MM.1S (cell line): Measurements from ENCODE around the gene PGGHG.
"Not testable (repeated sequence)": the region's sequence is repeated elsewhere in the genome, so short reads cannot be mapped to it uniquely, and the experiment has no call there.

ENCODE experiments used
- DNase-seq: peaks from one replicate; pipeline ENCODE4 v3.0.0-alpha.2; 2015
- H2AFZ ChIP-seq: fragments of 300-600 bp; sonication (generic); 2 replicates; pipeline ENCODE4 v1.6.0; 2016; ENCODE audit warnings: antibody characterized with exemption, low read length
- H3F3A ChIP-seq: fragments of 300-600 bp; sonication (generic); 2 replicates; pipeline ENCODE4 v1.6.1; 2016; ENCODE audit warnings: mild to moderate bottlenecking, antibody characterized with exemption, low read length, moderate library complexity, mixed read lengths; ENCODE audit not compliant: insufficient read depth
- H3K27ac ChIP-seq: fragments of 300-600 bp; sonication (generic); 2 replicates; pipeline ENCODE4 v1.5.1; 2016; ENCODE audit warnings: mild to moderate bottlenecking, low read length
- H3K27me3 ChIP-seq: fragments of 300-600 bp; sonication (generic); replicated peaks from 2 replicates; pipeline ENCODE4 v1.6.0; 2016; ENCODE audit warnings: low read length; ENCODE audit not compliant: insufficient read depth
- H3K36me3 ChIP-seq: fragments of 300-600 bp; sonication (generic); replicated peaks from 2 replicates; pipeline ENCODE4 v1.6.1; 2016; ENCODE audit warnings: mild to moderate bottlenecking, low read length, mixed read lengths; ENCODE audit not compliant: insufficient read depth
- H3K4me1 ChIP-seq: fragments of 300-600 bp; sonication (generic); 2 replicates; pipeline ENCODE4 v1.6.1; 2016; ENCODE audit warnings: low read length, mixed read lengths
- H3K4me2 ChIP-seq: fragments of 300-600 bp; sonication (generic); 2 replicates; pipeline ENCODE4 v1.6.0; 2016; ENCODE audit warnings: low read depth, low read length
- H3K4me3 ChIP-seq: fragments of 300-600 bp; sonication (generic); 2 replicates; pipeline ENCODE4 v1.5.1; 2016; ENCODE audit warnings: low read length, mixed read lengths
- H3K79me2 ChIP-seq: fragments of 300-600 bp; sonication (generic); 2 replicates; pipeline ENCODE4 v1.6.1; 2016; ENCODE audit warnings: mixed run types, low read length, mixed read lengths
- H3K9ac ChIP-seq: fragments of 300-600 bp; sonication (generic); 2 replicates; pipeline ENCODE4 v1.6.1; 2016; ENCODE audit warnings: low read length, mixed read lengths
- H3K9me2 ChIP-seq: fragments of 300-600 bp; sonication (generic); replicated peaks from 2 replicates; pipeline ENCODE4 v1.6.1; 2016; ENCODE audit warnings: mild to moderate bottlenecking, low read length, mixed read lengths; ENCODE audit not compliant: insufficient read depth
- H3K9me3 ChIP-seq: fragments of 300-600 bp; sonication (generic); replicated peaks from 2 replicates; pipeline ENCODE4 v1.6.1; 2016; ENCODE audit warnings: mild to moderate bottlenecking, low read length, mixed read lengths; ENCODE audit not compliant: insufficient read depth
- H4K20me1 ChIP-seq: fragments of 300-600 bp; sonication (generic); 2 replicates; pipeline ENCODE4 v1.6.1; 2016; ENCODE audit warnings: mild to moderate bottlenecking, low read length, moderate library complexity, mixed read lengths; ENCODE audit not compliant: insufficient read depth
- EZH2 ChIP-seq: fragments of 300-600 bp; sonication (generic); optimal IDR thresholded peaks from 2 replicates; pipeline ENCODE3; 2017; ENCODE audit warnings: low read depth, mild to moderate bottlenecking, antibody characterized with exemption, low read length, mixed read lengths
- EZH2phosphoT487 ChIP-seq: fragments of 300-600 bp; sonication (generic); IDR thresholded peaks from 2 replicates; pipeline ENCODE4 v1.6.1; 2018; ENCODE audit warnings: antibody characterized with exemption, low read length
- TF ChIP-seq, protein P1 (sequence below): fragments of 300-600 bp; sonication (generic); IDR thresholded peaks from 2 replicates; pipeline ENCODE4 v1.5.1; 2016; ENCODE audit warnings: antibody characterized with exemption, low read length, mixed read lengths

PGGHG gene

DNA sequence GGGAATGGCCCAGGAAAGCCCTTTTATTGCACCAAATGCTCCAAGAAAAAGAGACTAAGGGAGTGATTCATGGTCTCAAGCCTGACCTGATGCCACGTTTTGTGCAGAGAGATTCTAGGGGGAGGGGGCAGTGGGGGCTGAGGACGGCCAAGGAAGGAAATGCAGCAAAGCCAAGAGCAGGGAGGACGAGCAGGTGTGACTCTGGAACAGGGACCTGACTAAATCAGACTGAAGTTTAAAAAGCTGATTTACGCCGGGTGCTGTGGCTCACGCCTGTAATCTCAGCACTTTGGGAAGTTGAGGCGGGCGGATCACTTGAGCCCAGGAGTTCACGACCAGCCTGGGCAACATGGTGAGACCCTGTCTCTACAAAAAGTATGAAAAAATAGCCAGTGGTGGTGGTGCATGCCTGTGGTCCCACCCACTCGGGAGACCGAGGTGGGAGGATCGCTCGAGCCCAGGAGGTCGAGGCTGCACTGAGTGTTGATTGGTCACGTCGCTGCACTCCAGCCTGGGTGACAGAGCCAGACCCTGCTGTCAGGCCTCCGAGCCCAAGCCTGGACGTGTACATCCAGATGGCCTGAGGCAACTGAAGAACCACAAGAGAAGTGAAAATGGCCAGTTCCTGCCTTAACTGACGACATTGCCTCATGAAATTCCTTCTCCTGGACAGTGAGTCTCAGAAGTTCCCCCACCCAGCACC lies 42.6 kb downstream of the PGGHG start:
- Histone ChIP-seq H3K36me3 (no peaks in the 10 kb centered on the region), H3K27me3 (peaks cover 87% of the 10 kb centered on the region), H3K79me2 (no peaks in the 10 kb centered on the region), H2AFZ (no peak overlapping the region), H3K9me3 (no peaks in the 10 kb centered on the region), H3K4me1 (peaks cover 37% of the 10 kb centered on the region), H3K27ac (peak overlapping the region; percentile 46; the same call in 1 of the 2 replicates), H4K20me1 (no peaks in the 10 kb centered on the region), H3K4me3 (no peak overlapping the region), H3K9me2 (no peaks in the 10 kb centered on the region), H3K4me2 (peak overlapping the region; percentile 78), H3K9ac (no peak overlapping the region), H3F3A (peaks cover 9% of the 10 kb centered on the region)
- peak; percentile 38 for DNase-seq
- no peak for TF ChIP-seq EZH2phosphoT487
- no peak for TF ChIP-seq EZH2
- TF ChIP-seq, protein P1, sequence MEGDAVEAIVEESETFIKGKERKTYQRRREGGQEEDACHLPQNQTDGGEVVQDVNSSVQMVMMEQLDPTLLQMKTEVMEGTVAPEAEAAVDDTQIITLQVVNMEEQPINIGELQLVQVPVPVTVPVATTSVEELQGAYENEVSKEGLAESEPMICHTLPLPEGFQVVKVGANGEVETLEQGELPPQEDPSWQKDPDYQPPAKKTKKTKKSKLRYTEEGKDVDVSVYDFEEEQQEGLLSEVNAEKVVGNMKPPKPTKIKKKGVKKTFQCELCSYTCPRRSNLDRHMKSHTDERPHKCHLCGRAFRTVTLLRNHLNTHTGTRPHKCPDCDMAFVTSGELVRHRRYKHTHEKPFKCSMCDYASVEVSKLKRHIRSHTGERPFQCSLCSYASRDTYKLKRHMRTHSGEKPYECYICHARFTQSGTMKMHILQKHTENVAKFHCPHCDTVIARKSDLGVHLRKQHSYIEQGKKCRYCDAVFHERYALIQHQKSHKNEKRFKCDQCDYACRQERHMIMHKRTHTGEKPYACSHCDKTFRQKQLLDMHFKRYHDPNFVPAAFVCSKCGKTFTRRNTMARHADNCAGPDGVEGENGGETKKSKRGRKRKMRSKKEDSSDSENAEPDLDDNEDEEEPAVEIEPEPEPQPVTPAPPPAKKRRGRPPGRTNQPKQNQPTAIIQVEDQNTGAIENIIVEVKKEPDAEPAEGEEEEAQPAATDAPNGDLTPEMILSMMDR: no peak

DNA sequence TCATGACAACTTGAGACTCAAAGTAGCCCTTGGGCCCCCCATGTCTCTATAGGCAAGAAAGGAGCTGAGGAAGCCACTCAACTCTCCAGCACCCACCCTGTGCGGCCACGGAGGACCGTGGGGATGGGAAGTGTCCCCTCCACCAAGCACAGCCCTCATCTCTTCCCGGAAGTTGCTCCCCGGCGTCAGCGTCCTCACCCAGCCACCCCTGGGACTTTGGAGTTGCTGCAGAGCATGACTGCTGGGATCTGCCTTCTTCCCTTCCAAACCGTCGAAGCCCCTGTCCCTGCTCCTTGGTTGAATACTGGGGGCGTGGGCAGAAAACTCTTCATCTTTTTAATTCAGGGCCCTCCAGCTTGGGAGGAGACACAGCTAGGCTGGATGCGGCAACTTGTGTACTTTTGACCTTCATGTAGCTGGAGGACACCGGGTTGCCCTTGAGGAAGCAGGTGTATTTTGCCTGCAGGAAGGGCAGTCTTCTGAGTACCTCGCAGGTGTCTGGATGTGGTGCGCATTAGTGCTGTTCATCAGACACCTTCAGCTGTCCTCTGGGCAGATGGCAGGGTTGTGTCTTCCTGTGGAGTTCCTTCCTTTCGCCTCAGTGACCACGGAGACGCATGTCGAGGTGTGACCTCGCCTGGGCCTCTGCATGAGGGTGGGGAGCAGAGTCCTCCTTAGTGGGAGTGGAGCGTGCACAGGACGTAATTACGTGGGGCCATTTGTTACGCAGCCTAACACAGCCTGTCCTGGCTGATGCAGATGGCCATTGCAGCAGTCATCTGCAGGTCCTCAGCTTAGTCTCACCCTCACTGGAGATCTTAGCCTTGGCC lies 43.9 kb downstream of the PGGHG start:
- no peak overlapping the region for H2AFZ ChIP-seq
- no peaks in the 10 kb centered on the region for H3K9me3 ChIP-seq
- H3K4me1 ChIP-seq: peaks cover 31% of the 10 kb centered on the region
- H3K4me2 ChIP-seq: no peak overlapping the region
- H3F3A ChIP-seq: peaks cover 9% of the 10 kb centered on the region
- H3K9ac ChIP-seq: no peak overlapping the region
- H3K36me3 ChIP-seq: no peaks in the 10 kb centered on the region
- no peak overlapping the region for H3K27ac ChIP-seq
- TF ChIP-seq, protein P1: no peak
- no peak for TF ChIP-seq EZH2phosphoT487
- TF ChIP-seq EZH2: no peak
- no peak overlapping the region for H3K4me3 ChIP-seq
- H3K79me2 ChIP-seq: no peaks in the 10 kb centered on the region
- no peaks in the 10 kb centered on the region for H3K9me2 ChIP-seq
- H4K20me1 ChIP-seq: no peaks in the 10 kb centered on the region
- DNase-seq: no peak
- H3K27me3 ChIP-seq: peaks cover 89% of the 10 kb centered on the region

DNA sequence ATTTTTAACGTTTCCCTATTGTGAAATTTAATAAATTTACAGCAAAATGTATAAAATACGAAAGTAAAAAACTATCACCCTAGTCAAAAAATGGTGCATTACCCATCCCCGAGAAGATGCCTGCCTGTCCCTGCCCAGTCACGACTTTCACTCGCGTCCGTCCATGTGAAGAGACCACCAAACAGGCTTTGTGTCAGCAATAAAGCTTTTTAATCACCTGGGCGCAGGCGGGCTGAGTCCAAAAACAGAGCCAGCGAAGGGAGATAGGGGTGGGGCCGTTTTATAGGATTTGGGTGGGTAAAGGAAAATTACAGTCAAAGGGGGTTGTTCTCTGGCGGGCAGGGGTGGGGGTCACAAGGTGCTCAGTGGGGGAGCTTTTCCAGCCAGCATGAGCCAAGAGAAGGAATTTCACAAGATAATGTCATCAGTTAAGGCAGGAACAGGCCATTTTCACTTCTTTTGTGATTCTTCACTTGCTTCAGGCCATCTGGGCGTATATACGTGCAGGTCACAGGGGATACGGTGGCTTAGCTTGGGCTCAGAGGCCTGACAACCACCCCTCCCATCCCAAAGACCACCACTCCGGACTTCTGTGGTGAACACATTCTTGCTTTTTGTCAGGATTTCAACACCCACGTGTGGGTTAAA lies 44.8 kb downstream of the PGGHG start:
- Histone ChIP-seq H3K27me3 (peaks cover 90% of the 10 kb centered on the region), H3K4me1 (peaks cover 31% of the 10 kb centered on the region)
- not testable (repeated sequence) for H3K9me2 ChIP-seq, H3K36me3 ChIP-seq, H3K9me3 ChIP-seq, H3K79me2 ChIP-seq, H3K4me3 ChIP-seq, H3K27ac ChIP-seq, H3K9ac ChIP-seq, H4K20me1 ChIP-seq, H3K4me2 ChIP-seq, H3F3A ChIP-seq, DNase-seq, H2AFZ ChIP-seq
